ENCODE measurements around the gene RPL27. TPM values are rescaled to one million over a fixed set of nuclear protein-coding genes. Genes with fewer than 3 reads are reported as not detected.

RPL27 gene
- total RNA-seq = 516 and 1,023 TPM in 2 replicates

GRCh38 chr17:42997984-42998938 is at the start of gene RPL27:
Gene RPL27, plus strand, starts transcription at chr17:42998419. Its CDS starts 332 bp downstream, at chr17:42998751.

GRCh38 chr17:42964161-42964932 is 33.9 kb upstream of the RPL27 start, which contains the start of gene AARSD1:
Gene AARSD1, minus strand, starts transcription at chr17:42964454. Its CDS starts 14 bp downstream, at chr17:42964440.

GRCh38 chr17:42979511-42980273 is 18.5 kb upstream of the RPL27 start, which contains the start of gene PTGES3L:
Gene PTGES3L, minus strand, starts transcription at chr17:42980080. Its CDS starts 27 bp downstream, at chr17:42980053.

GRCh38 chr17:42980274-42980765 is 17.9 kb upstream of the RPL27 start, which contains the start of gene RUNDC1:
Gene RUNDC1, plus strand, starts transcription at chr17:42980565. Its CDS starts 12 bp downstream, at chr17:42980577.

GRCh38 chr17:43006639-43007551 is 8.7 kb downstream of the RPL27 start, which contains the start of gene IFI35:
Gene IFI35, plus strand, starts transcription at chr17:43006784. Its CDS starts 164 bp downstream, at chr17:43006948.

GRCh38 chr17:43021741-43022512 is 23.7 kb downstream of the RPL27 start, which contains the start of gene VAT1:
Gene VAT1, minus strand, starts transcription at chr17:43022385. Its CDS starts 63 bp downstream, at chr17:43022322.

GRCh38 chr17:43024407-43025289 is 26.4 kb downstream of the RPL27 start, which contains the start of gene RND2:
Gene RND2, plus strand, starts transcription at chr17:43025231. Its CDS starts 117 bp downstream, at chr17:43025348.

Other genes with a start within 250 kb of the RPL27 start
- not detected in 2 replicates for gene RAMP2, start 237.2 kb upstream of the RPL27 start, total RNA-seq
- 46.7 and 67.1 TPM in 2 replicates for gene VPS25, start 225.0 kb upstream of the RPL27 start, total RNA-seq
- gene WNK4, start 217.8 kb upstream of the RPL27 start, total RNA-seq = 1.5 and 5.3 TPM in 2 replicates
- 32.8 and 53.2 TPM in 2 replicates for gene COA3, start 199.7 kb upstream of the RPL27 start, total RNA-seq
- gene CNTD1, start 199.6 kb upstream of the RPL27 start, total RNA-seq = 0.05 TPM in 1 of 2 replicates, not detected in the other
- 95.9 and 96.8 TPM in 2 replicates for gene BECN1, start 174.1 kb upstream of the RPL27 start, total RNA-seq
- 63.0 and 106 TPM in 2 replicates for gene PSME3, start 165.0 kb upstream of the RPL27 start, total RNA-seq
- 0.59 and 0.69 TPM in 2 replicates for gene AOC2, start 153.8 kb upstream of the RPL27 start, total RNA-seq
- gene AOC3, start 147.2 kb upstream of the RPL27 start, total RNA-seq = 0.14 and 0.30 TPM in 2 replicates
- not detected in 2 replicates for gene G6PC1, start 97.6 kb upstream of the RPL27 start, total RNA-seq
- 20.3 and 24.9 TPM in 2 replicates for gene AARSD1, start 34.0 kb upstream of the RPL27 start, total RNA-seq
- gene PTGES3L, start 18.3 kb upstream of the RPL27 start, total RNA-seq = 0.78 and 0.89 TPM in 2 replicates
- gene RUNDC1, start 17.9 kb upstream of the RPL27 start, total RNA-seq = 10.4 and 13.3 TPM in 2 replicates
- gene IFI35, start 8.4 kb downstream of the RPL27 start, total RNA-seq = 6.0 and 13.1 TPM in 2 replicates
- 116 and 150 TPM in 2 replicates for gene VAT1, start 24.0 kb downstream of the RPL27 start, total RNA-seq
- 0.23 and 0.30 TPM in 2 replicates for gene RND2, start 26.8 kb downstream of the RPL27 start, total RNA-seq
- gene BRCA1, start 126.9 kb downstream of the RPL27 start, total RNA-seq = 4.2 and 12.5 TPM in 2 replicates
- 88.8 and 113 TPM in 2 replicates for gene NBR1, start 172.8 kb downstream of the RPL27 start, total RNA-seq
- gene TMEM106A, start 213.5 kb downstream of the RPL27 start, total RNA-seq = 4.8 and 7.9 TPM in 2 replicates
- gene CCDC200, start 230.2 kb downstream of the RPL27 start, total RNA-seq = not detected in 2 replicates
- not detected in 2 replicates for gene RNU2-1, start 235.6 kb downstream of the RPL27 start, total RNA-seq

Measured in smooth muscle cell of the umbilical artery (primary cell).